A673 (cell line): Measurements from ENCODE around the gene BCLAF1. TPM values are rescaled to one million over a fixed set of nuclear protein-coding genes. Genes with fewer than 3 reads are reported as not detected.

Source experiments
- BruUV-seq: library from RNA; stranded (reverse); fragments of 400-500 nt; replicated peaks from 2 replicates; lab custom pipeline; 2021; lab: Mats Ljungman, UMichigan
- CTCF ChIA-PET: fragments of 300-600 bp; sonication (Branson Sonifier 250); formaldehyde crosslinking; loops from one replicate; lab custom pipeline; 2022; ENCODE audit warnings: antibody characterized with exemption; lab: Charles Lee
- POLR2A ChIA-PET: fragments of 300-600 bp; sonication (Branson Sonifier 250); formaldehyde crosslinking; loops from one replicate; lab custom pipeline; 2022; ENCODE audit warnings: antibody characterized with exemption; ENCODE audit not compliant: low non-redundant PET; lab: Charles Lee
- DNase-seq: peaks from one replicate; pipeline ENCODE4 v3.0.0-alpha.2; 2015; ENCODE audit warnings: low spot score
- H3K27ac ChIP-seq: fragments of 200-600 bp; sonication (generic); 2 replicates; pipeline ENCODE4 v1.5.1; 2016; ENCODE audit warnings: mixed run types, low read depth, mild to moderate bottlenecking, mixed read lengths, antibody characterized with exemption, low read length; ENCODE audit not compliant: poor library complexity, severe bottlenecking
- H3K27me3 ChIP-seq: fragments of 200-600 bp; sonication (generic); replicated peaks from 2 replicates; pipeline ENCODE4 v1.6.1; 2017; ENCODE audit warnings: mixed run types, low read depth, mild to moderate bottlenecking, mixed read lengths, antibody characterized with exemption, low read length; ENCODE audit not compliant: insufficient read depth, poor library complexity
- H3K36me3 ChIP-seq: fragments of 200-600 bp; sonication (generic); 2 replicates; pipeline ENCODE4 v1.6.1; 2016; ENCODE audit warnings: mixed run types, mild to moderate bottlenecking, mixed read lengths, antibody characterized with exemption, low read length; ENCODE audit not compliant: insufficient read depth, poor library complexity, severe bottlenecking
- H3K4me1 ChIP-seq: fragments of 200-600 bp; sonication (generic); 2 replicates; pipeline ENCODE4 v1.6.1; 2017; ENCODE audit warnings: mixed run types, mild to moderate bottlenecking, mixed read lengths, antibody characterized with exemption, low read length; ENCODE audit not compliant: insufficient read depth, poor library complexity, severe bottlenecking
- H3K4me3 ChIP-seq: fragments of 200-600 bp; sonication (generic); 2 replicates; pipeline ENCODE4 v1.5.1; 2016; ENCODE audit warnings: low read depth, mixed run types, mild to moderate bottlenecking, mixed read lengths, low read length; ENCODE audit not compliant: poor library complexity, severe bottlenecking
- H3K9me3 ChIP-seq: fragments of 200-600 bp; sonication (generic); 2 replicates; pipeline ENCODE4 v1.6.1; 2016; ENCODE audit warnings: mixed run types, low read depth, mild to moderate bottlenecking, mixed read lengths, antibody characterized with exemption, low read length; ENCODE audit not compliant: poor library complexity, severe bottlenecking
- CTCF ChIP-seq: fragments of 300-800, 200-600 bp; sonication (generic); conservative IDR thresholded peaks from 2 replicates; pipeline ENCODE4 v1.5.1; 2017; ENCODE audit warnings: low read depth, mild to moderate bottlenecking, antibody characterized with exemption, low read length, moderate library complexity, mixed read lengths
- EZH2 ChIP-seq: fragments of 200-600 bp; sonication (generic); IDR thresholded peaks from 2 replicates; pipeline ENCODE4 v1.6.1; 2017; ENCODE audit warnings: borderline replicate concordance, low read depth, mild to moderate bottlenecking, mixed read lengths, antibody characterized with exemption, low read length; ENCODE audit not compliant: poor library complexity, severe bottlenecking
- intact Hi-C: fragments of 100-400 bp; cut with micrococcal nuclease; formaldehyde crosslinking; loops from one replicate; pipeline ENCODE4 v1.10.0; 2022; ENCODE audit not compliant: unreplicated experiment
- total RNA-seq: library from RNA; stranded (reverse); gene quantifications from 2 replicates; pipeline ENCODE4 v1.2.3, GENCODE V29; 2021

The BCLAF1 gene
- total RNA-seq, 1 experiment from 2014 or later: 284 TPM

- no peak for TF ChIP-seq EZH2
- TF ChIP-seq CTCF: no peak
- peak; percentile 99 for DNase-seq
- H3K9me3 ChIP-seq: no peaks in the 10 kb centered on the region
- CTCF ChIA-PET: no interaction called here
- POLR2A ChIA-PET: no interaction called here
- TSS peak; percentile 33 for BruUV-seq
- H3K4me3 ChIP-seq: peak within 1 kb of the TSS; percentile 77
- intact Hi-C loops: loop anchor here (2.0 kb wide), 1 partner anchor 39 kb away; the partner anchor contains the start of gene BCLAF1
- peaks cover 7% of the 10 kb centered on the region for H3K4me1 ChIP-seq
- no peaks in the 10 kb centered on the region for H3K36me3 ChIP-seq
- H3K27ac ChIP-seq: peak within 1 kb of the TSS; percentile 62
- no peaks in the 10 kb centered on the region for H3K27me3 ChIP-seq
These were observed 39.6 kb downstream of the BCLAF1 start, which contains the start of gene MTFR2 for GRCh38 chr6:136249811-136250685. Gene MTFR2, minus strand, starts transcription at chr6:136250311. Its CDS starts 1,212 bp downstream, at chr6:136249099.

- Histone ChIP-seq H3K4me1 (peaks cover 7% of the 10 kb centered on the region), H3K27ac (no peak overlapping the region), H3K9me3 (no peaks in the 10 kb centered on the region), H3K36me3 (no peaks in the 10 kb centered on the region), H3K27me3 (no peaks in the 10 kb centered on the region), H3K4me3 (peak overlapping the region; percentile 77)
- DNase-seq: no peak
- TF ChIP-seq EZH2 (no peak), CTCF (no peak)
- CTCF ChIA-PET: no interaction called here
- POLR2A ChIA-PET: no interaction called here
- intact Hi-C loops: no loop called here
- BruUV-seq: no TSS peak
These were observed 40.3 kb downstream of the BCLAF1 start for GRCh38 chr6:136249336-136249735.

GRCh38 chr6:136244061-136244616, 45.5 kb downstream of the BCLAF1 start:
- intact Hi-C loops: no loop called here
- CTCF ChIA-PET: no interaction called here

More at GRCh38 chr6:136244061-136244616, 45.5 kb downstream of the BCLAF1 start:
- DNase-seq: no peak
- Histone ChIP-seq H3K36me3 (peaks cover 10% of the 10 kb centered on the region), H3K9me3 (no peaks in the 10 kb centered on the region), H3K27me3 (no peaks in the 10 kb centered on the region), H3K4me1 (no peaks in the 10 kb centered on the region), H3K27ac (no peak overlapping the region), H3K4me3 (no peak overlapping the region)
- TF ChIP-seq EZH2: no peak
- no peak for TF ChIP-seq CTCF
- no TSS peak for BruUV-seq
- POLR2A ChIA-PET: interaction anchor here (0.6 kb wide), 1 partner anchor 11 kb away, joined by 4 read pairs; no protein-coding TSS in a partner anchor
